Epithelial cell of proximal tubule (primary cell): ENCODE data around the gene C5orf63. TPM values are rescaled to one million over a fixed set of nuclear protein-coding genes. Genes with fewer than 3 reads are reported as not detected.
"Not testable (repeated sequence)": the region's sequence is repeated elsewhere in the genome, so short reads cannot be mapped to it uniquely, and the experiment has no call there.

Source experiments
- DNase-seq: peaks from one replicate; pipeline ENCODE4 v3.0.0-alpha.2; 2011; ENCODE audit warnings: low read depth
- H3K4me3 ChIP-seq: 2 replicates; pipeline ENCODE4 v1.5.1; 2011; ENCODE audit warnings: low read depth, mild to moderate bottlenecking, low read length
- CTCF ChIP-seq: conservative IDR thresholded peaks from 2 replicates; pipeline ENCODE4 v1.5.1; 2012; ENCODE audit warnings: low read depth, mild to moderate bottlenecking, low read length
- total RNA-seq: library from RNA; depleted of rRNA; stranded (reverse); fragments of >200 nt; gene quantifications from 2 replicates; pipeline ENCODE4 v1.2.3, GENCODE V29; 2015

C5orf63 gene
- total RNA-seq, 1 donor from 2014 or later = 4.6 TPM

- no peak for DNase-seq
- H3K4me3 ChIP-seq = no peak overlapping the region
These were observed 11.3 kb downstream of the C5orf63 start for GRCh38 chr5:127061956-127062355.

GRCh38 chr5:127061537-127061936, 11.8 kb downstream of the C5orf63 start:
- TF ChIP-seq CTCF = no peak
- no peak overlapping the region for H3K4me3 ChIP-seq
- DNase-seq = no peak

More at GRCh38 chr5:127061956-127062355, 11.3 kb downstream of the C5orf63 start:
- TF ChIP-seq CTCF = no peak

GRCh38 chr5:127060470-127060985, 12.8 kb downstream of the C5orf63 start:
- no peak for DNase-seq
- H3K4me3 ChIP-seq = no peak overlapping the region
- no peak for TF ChIP-seq CTCF

GRCh38 chr5:127056896-127057295, 16.4 kb downstream of the C5orf63 start:
- no peak overlapping the region for H3K4me3 ChIP-seq
- no peak for DNase-seq
- TF ChIP-seq CTCF = no peak

GRCh38 chr5:127055880-127056653, 17.2 kb downstream of the C5orf63 start:
- no peak for DNase-seq
- no peak for TF ChIP-seq CTCF
- H3K4me3 ChIP-seq = no peak overlapping the region

GRCh38 chr5:127053551-127053950, 19.8 kb downstream of the C5orf63 start:
- DNase-seq, H3K4me3 ChIP-seq: not testable (repeated sequence)

- no peak overlapping the region for H3K4me3 ChIP-seq
- TF ChIP-seq CTCF = no peak
- no peak for DNase-seq
These were observed 20.3 kb downstream of the C5orf63 start for GRCh38 chr5:127053049-127053448.
